Neural crest cell (in vitro differentiated cells): ENCODE measurements around the gene SNRNP200. TPM values are rescaled to one million over a fixed set of nuclear protein-coding genes. Genes with fewer than 3 reads are reported as not detected.

Source experiments
- DNase-seq: peaks from one replicate; pipeline ENCODE4 v3.0.0; 2021; ENCODE audit warnings: low read depth, mixed read lengths, low spot score
- H3K27ac Mint-ChIP-seq: one replicate; pipeline ENCODE4 v1.8.0; 2021; ENCODE audit warnings: mild to moderate bottlenecking, mixed read lengths; ENCODE audit not compliant: unreplicated experiment
- H3K27me3 Mint-ChIP-seq: 2 replicates; pipeline ENCODE4 v1.8.0; 2021; ENCODE audit warnings: low read depth, mild to moderate bottlenecking, mixed read lengths
- H3K36me3 Mint-ChIP-seq: 2 replicates; pipeline ENCODE4 v1.8.0; 2021; ENCODE audit warnings: low read depth, mild to moderate bottlenecking, mixed read lengths
- H3K4me1 Mint-ChIP-seq: 2 replicates; pipeline ENCODE4 v1.8.0; 2021; ENCODE audit warnings: mixed read lengths
- H3K4me3 Mint-ChIP-seq: one replicate; pipeline ENCODE4 v1.8.0; 2021; ENCODE audit warnings: mild to moderate bottlenecking, mixed read lengths
- H3K9me3 Mint-ChIP-seq: 2 replicates; pipeline ENCODE4 v1.8.0; 2021; ENCODE audit warnings: mixed read lengths
- CTCF ChIP-seq: fragments of 200-600 bp; sonication (generic); conservative IDR thresholded peaks from 2 replicates; pipeline ENCODE4 v1.5.0; 2021; ENCODE audit warnings: antibody characterized with exemption, mild to moderate bottlenecking
- total RNA-seq: library from RNA; stranded (reverse); gene quantifications from 2 replicates; pipeline ENCODE4 v1.2.1, GENCODE V29; 2021

Gene SNRNP200
- total RNA-seq, 1 donor from 2014 or later: 250 TPM

GRCh38 chr2:96340493-96341414 lies 35.4 kb upstream of the SNRNP200 start:
- TF ChIP-seq CTCF: no peak
- Mint-ChIP-seq H3K4me1 (peaks cover 23% of the 10 kb centered on the region), H3K36me3 (peaks cover 14% of the 10 kb centered on the region), H3K27ac (no peak overlapping the region), H3K4me3 (no peak overlapping the region), H3K27me3 (no peaks in the 10 kb centered on the region), H3K9me3 (no peaks in the 10 kb centered on the region)
- no peak for DNase-seq

- peak overlapping the region; percentile 83 for H3K27ac Mint-ChIP-seq
- no peak for DNase-seq
- H3K9me3 Mint-ChIP-seq: no peaks in the 10 kb centered on the region
- no peaks in the 10 kb centered on the region for H3K27me3 Mint-ChIP-seq
- peak overlapping the region; percentile 90 for H3K4me3 Mint-ChIP-seq
- peaks cover 10% of the 10 kb centered on the region for H3K36me3 Mint-ChIP-seq
- H3K4me1 Mint-ChIP-seq: peaks cover 36% of the 10 kb centered on the region
- no peak for TF ChIP-seq CTCF
These were observed 31.5 kb upstream of the SNRNP200 start for GRCh38 chr2:96336873-96337272.

- Mint-ChIP-seq H3K27me3 (no peaks in the 10 kb centered on the region), H3K9me3 (no peaks in the 10 kb centered on the region)
These were observed 30.9 kb upstream of the SNRNP200 start for GRCh38 chr2:96336104-96336775.

GRCh38 chr2:96333708-96334107 lies 28.4 kb upstream of the SNRNP200 start:
- TF ChIP-seq CTCF: no peak
- H3K4me1 Mint-ChIP-seq: peaks cover 40% of the 10 kb centered on the region
- H3K27ac Mint-ChIP-seq: peak overlapping the region; percentile 58
- no peaks in the 10 kb centered on the region for H3K27me3 Mint-ChIP-seq
- peak overlapping the region; percentile 90 for H3K4me3 Mint-ChIP-seq
- H3K9me3 Mint-ChIP-seq: no peaks in the 10 kb centered on the region
- DNase-seq: no peak
- H3K36me3 Mint-ChIP-seq: peaks cover 8% of the 10 kb centered on the region

More at GRCh38 chr2:96336104-96336775, 30.9 kb upstream of the SNRNP200 start:
- TF ChIP-seq CTCF: no peak
- peak overlapping the region; percentile 83 for H3K27ac Mint-ChIP-seq
- H3K36me3 Mint-ChIP-seq: peaks cover 10% of the 10 kb centered on the region
- DNase-seq: no peak
- peaks cover 36% of the 10 kb centered on the region for H3K4me1 Mint-ChIP-seq
- peak overlapping the region; percentile 90 for H3K4me3 Mint-ChIP-seq

GRCh38 chr2:96330407-96330806 lies 25.1 kb upstream of the SNRNP200 start:
- H3K4me1 Mint-ChIP-seq: peaks cover 32% of the 10 kb centered on the region
- H3K27me3 Mint-ChIP-seq: peaks cover 3% of the 10 kb centered on the region
- no peak for DNase-seq
- peaks cover 16% of the 10 kb centered on the region for H3K36me3 Mint-ChIP-seq
- H3K27ac Mint-ChIP-seq: no peak overlapping the region
- no peak overlapping the region for H3K4me3 Mint-ChIP-seq
- TF ChIP-seq CTCF: no peak
- no peaks in the 10 kb centered on the region for H3K9me3 Mint-ChIP-seq
